ENCODE data around the gene DNAJB12. TPM values are rescaled to one million over a fixed set of nuclear protein-coding genes. Genes with fewer than 3 reads are reported as not detected.
A peak's percentile ranks its signal among the peaks of the same experiment; 100 is the strongest.
"Not testable (repeated sequence)": the region's sequence is repeated elsewhere in the genome, so short reads cannot be mapped to it uniquely, and the experiment has no call there.

The DNAJB12 gene
- total RNA-seq (2022) (43.1 and 48.0 TPM in 2 replicates), Bru-seq, nascent RNA (percentile 78 among the genes with signal in this experiment), BruChase-seq, experiment 1, labeled RNA remaining after a 6-hour chase (percentile 85 among the genes with signal in this experiment), BruChase-seq, experiment 2, labeled RNA remaining after a 2-hour chase (percentile 82 among the genes with signal in this experiment)
- long read RNA-seq, full-length matches to known transcripts: 44 of 76 reads
- long read RNA-seq, partial matches to known transcripts: 12 of 76 reads
- long read RNA-seq, other reads (novel, unspliced or antisense): 20 of 76 reads

- H3K27ac Mint-ChIP-seq (ENCODE audit: unreplicated experiment): peak within 1 kb of the TSS; percentile 95
- TSS peak; percentile 76 for BruUV-seq (replicated peaks)
- H3K36me3 Mint-ChIP-seq (ENCODE audit: insufficient read depth, unreplicated experiment): peaks cover 21% of the 10 kb centered on the region
- H3K9me3 Mint-ChIP-seq (ENCODE audit: low read depth, unreplicated experiment): peaks cover 4% of the 10 kb centered on the region
- intact Hi-C loops (cut with micrococcal nuclease; ENCODE audit: unreplicated experiment): no loop called here
- H3K4me3 Mint-ChIP-seq (ENCODE audit: low read depth, unreplicated experiment): peak within 1 kb of the TSS; percentile 97
- TF ChIP-seq CTCF (IDR thresholded peaks at IDR 0.05; ENCODE audit: unreplicated experiment): no peak
- peak; percentile 96 for DNase-seq
- CTCF ChIA-PET: interaction anchor here (0.6 to 1.6 kb wide), 7 partner anchors 12 to 1285 kb away, joined by 3 to 5 read pairs (median 4); no protein-coding TSS in a partner anchor
- peaks cover 22% of the 10 kb centered on the region for H3K4me1 Mint-ChIP-seq (ENCODE audit: low read depth, unreplicated experiment)
- no peaks in the 10 kb centered on the region for H3K27me3 Mint-ChIP-seq (ENCODE audit: unreplicated experiment)
Measured at GRCh38 chr10:72354356-72355213, at the start of gene DNAJB12. Gene DNAJB12 (minus strand): TSS chr10:72354919. CDS start chr10:72354897, 22 bp downstream.

DNA sequence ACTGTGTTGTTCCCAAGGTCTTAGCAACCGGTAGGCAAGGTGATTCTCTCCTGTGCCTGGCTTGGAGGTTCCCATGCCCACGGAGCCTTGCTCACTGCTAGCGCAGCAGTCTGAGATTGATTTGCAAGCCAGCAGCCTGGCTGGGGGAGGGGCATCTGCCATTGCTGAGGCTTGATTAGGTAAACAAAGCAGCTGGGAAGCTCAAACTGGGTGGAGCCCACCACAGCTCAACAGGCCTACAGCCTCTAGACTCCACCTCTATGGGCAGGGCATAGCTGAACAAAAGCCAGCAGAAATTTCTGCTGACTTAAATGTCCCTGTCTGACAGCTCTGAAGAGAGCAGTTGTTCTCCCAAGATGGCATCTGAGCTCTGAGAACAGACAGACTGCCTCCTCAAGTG is 40.9 kb upstream of the DNAJB12 start:
- BruUV-seq (replicated peaks); H3K4me1 Mint-ChIP-seq (ENCODE audit: low read depth, unreplicated experiment); H3K36me3 Mint-ChIP-seq (ENCODE audit: insufficient read depth, unreplicated experiment); intact Hi-C loops (cut with micrococcal nuclease; ENCODE audit: unreplicated experiment); H3K27ac Mint-ChIP-seq (ENCODE audit: unreplicated experiment); DNase-seq; H3K4me3 Mint-ChIP-seq (ENCODE audit: low read depth, unreplicated experiment); CTCF ChIA-PET; H3K27me3 Mint-ChIP-seq (ENCODE audit: unreplicated experiment); H3K9me3 Mint-ChIP-seq (ENCODE audit: low read depth, unreplicated experiment): not testable (repeated sequence)

DNA sequence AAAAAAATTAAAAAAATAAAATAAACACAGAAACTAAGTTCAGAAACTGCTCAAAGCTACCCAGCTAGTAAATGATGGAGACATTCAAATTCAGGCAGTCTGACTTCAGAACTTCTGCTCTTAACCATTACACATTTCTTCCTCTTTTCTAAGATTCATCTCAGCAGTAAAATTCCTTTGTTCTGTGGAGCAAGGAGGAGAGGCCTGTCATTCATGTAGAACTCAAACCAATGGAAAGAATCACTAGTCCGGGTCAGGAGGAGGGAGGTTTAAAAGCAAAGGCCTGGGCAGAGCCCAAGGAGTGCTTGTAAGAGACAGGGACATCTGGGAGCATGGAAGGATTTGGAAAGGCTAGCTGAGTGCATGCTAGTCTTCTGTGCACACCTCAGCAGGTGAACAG is 37.9 kb upstream of the DNAJB12 start:
- peaks cover 2% of the 10 kb centered on the region for H3K9me3 Mint-ChIP-seq (ENCODE audit: low read depth, unreplicated experiment)
- DNase-seq: no peak
- CTCF ChIA-PET: no interaction called here
- intact Hi-C loops (cut with micrococcal nuclease; ENCODE audit: unreplicated experiment): no loop called here
- TF ChIP-seq CTCF (IDR thresholded peaks at IDR 0.05; ENCODE audit: unreplicated experiment): no peak
- H3K4me1 Mint-ChIP-seq (ENCODE audit: low read depth, unreplicated experiment): no peaks in the 10 kb centered on the region
- no peaks in the 10 kb centered on the region for H3K36me3 Mint-ChIP-seq (ENCODE audit: insufficient read depth, unreplicated experiment)
- BruUV-seq (replicated peaks): no TSS peak
- no peak overlapping the region for H3K4me3 Mint-ChIP-seq (ENCODE audit: low read depth, unreplicated experiment)
- H3K27ac Mint-ChIP-seq (ENCODE audit: unreplicated experiment): no peak overlapping the region
- no peaks in the 10 kb centered on the region for H3K27me3 Mint-ChIP-seq (ENCODE audit: unreplicated experiment)

DNA sequence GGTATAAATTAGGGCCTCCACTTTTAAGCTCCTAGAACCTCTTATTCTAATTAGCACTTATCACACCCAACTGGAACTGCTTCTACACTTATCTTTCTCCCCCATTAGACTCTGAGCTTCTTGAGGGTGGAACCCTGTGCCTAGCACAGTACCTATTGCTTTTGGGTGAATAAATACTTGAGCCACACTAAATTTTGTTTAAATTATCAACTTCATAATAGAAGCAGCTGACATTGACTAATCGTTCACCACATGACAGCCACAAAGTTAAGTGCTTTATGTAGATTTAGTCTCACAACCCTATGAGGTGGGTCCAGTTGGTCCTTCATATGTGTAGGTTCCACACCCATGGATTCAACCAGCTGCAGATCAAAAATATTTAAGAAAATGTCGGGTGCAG is 36.0 kb upstream of the DNAJB12 start:
- CTCF ChIA-PET: no interaction called here
- Mint-ChIP-seq H3K4me1 (ENCODE audit: low read depth, unreplicated experiment) (no peaks in the 10 kb centered on the region), H3K36me3 (ENCODE audit: insufficient read depth, unreplicated experiment) (no peaks in the 10 kb centered on the region), H3K27ac (ENCODE audit: unreplicated experiment) (no peak overlapping the region), H3K4me3 (ENCODE audit: low read depth, unreplicated experiment) (no peak overlapping the region), H3K27me3 (ENCODE audit: unreplicated experiment) (no peaks in the 10 kb centered on the region), H3K9me3 (ENCODE audit: low read depth, unreplicated experiment) (no peaks in the 10 kb centered on the region)
- TF ChIP-seq CTCF (IDR thresholded peaks at IDR 0.05; ENCODE audit: unreplicated experiment): no peak
- intact Hi-C loops (cut with micrococcal nuclease; ENCODE audit: unreplicated experiment): no loop called here
- DNase-seq: no peak
- BruUV-seq (replicated peaks): no TSS peak

All from Calu3 (cell line).